Renal cortex interstitium (tissue), 11 donors: ENCODE results near the gene CGNL1. TPM values are rescaled to one million over a fixed set of nuclear protein-coding genes. Genes with fewer than 3 reads are reported as not detected.

ENCODE experiments used
- DNase-seq, 11 donors: peaks; one replicate each; pipeline ENCODE4 v3.0.0-alpha.2; 2013; ENCODE audit warnings: low read depth in 9 of 11, low spot score in 4 of 11; ENCODE audit errors: extremely low read depth in 1 of 11
- polyA plus RNA-seq, 3 donors: library from polyadenylated mRNA; unstranded; fragments of 120-200 nt; gene quantifications; one replicate each; pipeline ENCODE4 v1.2.1, GENCODE V29; 2013; ENCODE audit not compliant: insufficient read length in 3 of 3

The CGNL1 gene
- polyA plus RNA-seq, 3 donors = 65.1 to 70.5 (median 65.3) TPM

DNA sequence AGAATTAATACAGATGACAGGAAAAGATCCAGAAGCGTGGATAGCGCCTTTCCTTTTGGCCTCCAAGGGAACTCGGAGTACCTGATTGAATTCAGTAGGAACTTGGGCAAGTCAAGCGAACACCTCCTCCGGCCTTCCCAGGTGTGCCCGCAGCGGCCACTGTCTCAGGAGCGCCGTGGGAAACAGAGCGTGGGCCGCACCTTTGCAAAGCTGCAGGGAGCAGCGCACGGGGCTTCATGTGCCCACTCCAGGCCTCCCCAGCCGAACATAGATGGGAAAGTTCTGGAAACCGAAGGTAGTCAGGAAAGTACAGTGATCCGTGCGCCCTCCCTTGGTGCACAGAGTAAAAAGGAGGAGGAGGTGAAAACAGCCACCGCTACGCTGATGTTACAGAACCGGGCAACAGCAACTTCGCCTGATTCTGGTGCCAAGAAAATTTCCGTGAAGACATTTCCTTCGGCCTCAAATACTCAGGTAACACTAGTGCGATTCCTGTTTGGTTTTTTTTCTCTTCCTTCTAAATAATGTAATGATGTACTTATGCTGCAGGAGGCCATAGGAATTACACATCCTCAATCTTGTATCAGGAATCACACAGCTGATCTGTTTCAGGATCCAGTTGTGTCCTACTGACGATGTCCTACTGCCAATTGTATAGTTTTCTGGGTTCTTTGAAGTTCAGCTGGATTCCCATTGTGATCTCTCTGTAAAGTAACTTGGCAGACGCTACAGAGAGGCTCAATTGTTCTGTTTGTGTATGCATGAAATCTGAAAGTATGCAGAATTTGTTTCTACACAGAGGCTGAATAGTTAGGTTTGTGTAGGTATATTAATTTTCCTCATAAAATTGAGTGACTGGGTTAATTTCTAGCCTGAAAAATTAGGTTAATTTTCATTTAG lies 63.1 kb downstream of the CGNL1 start:
- DNase-seq = no peak

DNA sequence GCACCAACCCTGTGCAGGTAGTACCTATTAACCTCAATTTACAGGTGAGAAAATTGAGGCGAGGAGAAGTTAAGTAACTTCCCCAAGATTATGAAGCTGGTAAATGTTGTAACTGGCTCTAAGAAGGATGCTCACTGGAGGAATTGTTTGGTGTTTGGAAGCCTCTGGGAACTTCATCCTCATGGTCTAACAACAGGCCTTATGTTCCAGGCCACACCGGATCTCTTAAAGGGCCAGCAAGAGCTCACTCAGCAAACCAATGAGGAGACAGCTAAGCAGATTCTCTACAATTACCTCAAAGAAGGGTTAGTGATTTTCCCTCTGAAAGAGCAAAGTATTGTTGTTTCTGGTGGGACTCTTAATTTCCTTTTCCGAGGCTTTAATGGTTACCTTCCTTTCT lies 63.9 kb downstream of the CGNL1 start:
- DNase-seq = no peak

GRCh38 chr15:57440799-57441198 lies 64.5 kb downstream of the CGNL1 start:
- DNase-seq = no peak

DNA sequence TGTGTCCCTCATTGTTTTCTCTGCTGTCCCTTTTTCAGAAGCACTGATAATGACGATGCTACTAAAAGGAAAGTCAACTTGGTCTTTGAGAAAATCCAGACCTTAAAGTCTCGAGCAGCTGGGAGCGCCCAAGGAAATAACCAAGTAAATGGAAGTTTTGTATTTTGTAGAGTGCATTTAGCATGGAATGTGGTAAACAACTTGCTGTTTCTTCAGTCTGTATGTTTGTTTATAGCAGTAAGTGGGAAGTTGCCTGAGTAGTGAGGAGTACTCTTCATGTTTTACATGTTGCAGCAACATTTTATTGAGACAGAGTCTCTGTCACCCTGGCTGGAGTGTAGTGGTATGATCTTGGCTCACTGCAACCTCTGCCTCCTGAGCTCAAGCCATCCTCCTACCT lies 66.0 kb downstream of the CGNL1 start:
- DNase-seq = no peak

DNA sequence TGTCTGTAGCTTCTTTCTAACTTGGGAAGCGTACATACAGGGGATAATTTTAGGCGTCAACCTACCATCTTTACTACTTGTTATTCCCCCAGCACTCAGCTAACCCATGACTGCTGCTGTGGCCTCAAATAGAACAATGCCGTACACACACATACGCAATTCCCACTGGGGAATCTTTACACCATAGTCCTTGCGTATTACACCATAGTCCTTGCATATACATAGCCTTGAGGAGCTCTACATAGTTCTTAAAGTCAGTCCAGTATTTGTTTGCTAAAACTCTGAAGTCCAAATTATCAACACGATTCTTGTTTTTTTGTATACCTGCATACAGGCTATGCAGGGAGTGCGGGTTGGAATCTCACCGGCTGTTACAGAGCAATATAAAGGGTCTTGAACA lies 67.2 kb downstream of the CGNL1 start:
- DNase-seq = no peak

- no peak for DNase-seq
Measured at GRCh38 chr15:57444877-57445513, 68.7 kb downstream of the CGNL1 start.

- DNase-seq = no peak
Measured at GRCh38 chr15:57445872-57446271, 69.6 kb downstream of the CGNL1 start.

- no peak for DNase-seq
Measured at GRCh38 chr15:57446393-57446792, 70.1 kb downstream of the CGNL1 start.

DNA sequence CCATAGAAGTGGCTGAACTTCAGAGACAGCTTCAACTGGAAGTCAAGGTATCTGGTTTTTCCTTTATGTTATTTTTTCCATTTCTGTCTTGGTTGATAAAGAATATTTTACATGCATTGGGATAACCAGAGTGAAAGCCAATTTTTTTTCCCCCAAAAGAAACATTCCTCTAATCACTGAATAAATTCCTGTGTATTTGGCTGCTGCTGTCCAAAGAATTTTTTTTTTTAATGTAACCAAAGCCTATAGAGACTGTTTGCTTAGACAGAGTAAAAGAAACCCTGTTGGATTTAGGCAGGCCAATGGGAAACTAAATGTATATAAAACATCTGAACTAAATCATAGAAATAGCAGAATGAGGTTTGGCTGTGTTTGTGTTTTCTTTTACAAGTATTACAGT lies 75.2 kb downstream of the CGNL1 start:
- no peak for DNase-seq

DNA sequence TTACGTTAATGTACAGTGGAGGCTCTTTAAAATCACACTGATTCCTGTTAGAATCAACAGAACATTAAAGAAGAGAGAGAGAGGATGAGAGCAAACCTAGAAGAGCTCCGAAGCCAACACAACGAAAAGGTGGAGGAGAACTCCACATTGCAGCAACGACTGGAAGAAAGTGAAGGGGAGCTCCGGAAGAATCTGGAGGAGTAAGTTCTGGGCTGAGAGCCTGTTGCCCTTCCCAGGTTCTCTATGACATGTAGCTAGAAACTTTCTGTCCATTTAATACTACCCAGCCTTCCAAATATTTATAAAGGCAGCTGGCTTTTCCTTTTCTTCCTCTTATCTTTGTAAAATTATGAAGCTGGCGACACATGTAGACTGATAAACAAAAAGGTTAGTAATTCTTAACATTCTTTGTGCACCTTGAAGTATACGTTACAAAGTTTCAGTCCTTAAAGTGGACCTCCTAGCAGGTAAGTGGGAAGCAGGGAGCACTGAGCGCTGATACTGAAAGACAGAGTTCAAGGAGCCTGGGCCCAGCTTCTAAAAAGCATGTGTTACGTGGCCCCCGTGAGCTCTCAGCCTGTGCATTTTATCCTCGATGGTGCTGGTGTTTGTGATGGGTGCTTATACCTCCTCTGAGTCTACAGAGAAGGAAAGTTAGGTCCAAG lies 75.9 kb downstream of the CGNL1 start:
- no peak for DNase-seq

- no peak for DNase-seq
Measured at GRCh38 chr15:57455929-57456328, 79.6 kb downstream of the CGNL1 start.

- no peak for DNase-seq
Measured at GRCh38 chr15:57456559-57456958, 80.3 kb downstream of the CGNL1 start.

DNA sequence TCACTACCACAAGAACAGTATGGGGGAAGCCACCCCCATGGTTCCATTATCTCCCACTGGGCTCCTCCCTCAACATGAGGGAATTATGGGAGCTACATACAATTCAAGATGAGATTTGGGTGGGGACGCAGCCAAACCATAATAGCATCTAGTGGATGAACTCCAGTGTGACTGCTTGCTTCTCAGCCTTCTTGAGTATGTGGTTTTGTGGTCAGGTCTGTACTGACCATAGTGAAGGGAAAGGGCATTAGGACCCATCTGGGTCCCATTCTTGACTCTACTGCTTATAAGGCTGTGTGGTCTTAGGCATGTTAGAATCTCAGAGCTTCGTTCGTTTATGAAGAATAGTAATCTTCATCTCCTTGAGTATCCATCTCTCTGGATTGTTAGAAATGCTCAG lies 81.4 kb downstream of the CGNL1 start:
- DNase-seq = no peak

- DNase-seq = no peak
Measured at GRCh38 chr15:57458356-57458781, 82.1 kb downstream of the CGNL1 start.

GRCh38 chr15:57460208-57460816 lies 84.0 kb downstream of the CGNL1 start:
- DNase-seq = no peak

- DNase-seq = no peak
Measured at GRCh38 chr15:57461541-57461940, 85.2 kb downstream of the CGNL1 start.

DNA sequence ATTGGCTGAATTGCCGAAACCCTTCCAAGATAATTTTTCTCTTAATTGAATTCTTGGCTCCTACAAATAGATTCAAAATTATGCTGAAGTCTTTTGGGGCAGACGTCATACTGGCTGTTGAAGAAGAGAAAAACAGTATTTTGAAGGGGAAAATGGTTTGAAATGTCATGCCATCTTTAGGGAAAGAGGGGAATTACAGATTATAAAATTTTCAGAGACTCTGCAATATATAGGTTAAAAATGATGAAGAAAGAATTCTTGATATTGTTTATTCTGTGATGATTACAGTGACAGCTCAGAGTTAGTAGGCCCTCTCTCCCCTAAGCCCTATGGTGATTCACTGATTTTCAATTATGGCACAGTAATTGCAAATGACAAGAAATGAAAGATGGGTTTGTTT lies 86.1 kb downstream of the CGNL1 start:
- no peak for DNase-seq

DNA sequence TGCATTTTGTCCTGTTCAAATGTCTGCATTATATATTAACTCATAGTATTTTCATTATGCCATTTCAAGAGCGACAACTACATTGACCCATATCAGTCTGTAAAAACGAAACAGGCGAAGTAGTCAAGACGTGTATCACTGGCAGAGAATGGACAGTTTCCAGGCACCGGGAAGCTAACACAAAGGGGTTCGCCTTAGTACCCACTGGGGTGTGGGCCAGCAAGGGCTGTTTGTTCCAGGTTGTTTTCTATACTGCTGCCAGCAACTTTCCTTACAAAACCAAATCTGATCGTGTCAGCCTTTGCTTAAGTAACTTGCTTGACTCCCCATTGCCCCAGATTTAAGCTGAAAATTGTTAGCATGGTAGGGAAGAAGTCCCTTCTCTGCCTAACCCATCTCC lies 87.1 kb downstream of the CGNL1 start:
- no peak for DNase-seq

- DNase-seq = no peak
Measured at GRCh38 chr15:57464480-57464879, 88.2 kb downstream of the CGNL1 start.

DNA sequence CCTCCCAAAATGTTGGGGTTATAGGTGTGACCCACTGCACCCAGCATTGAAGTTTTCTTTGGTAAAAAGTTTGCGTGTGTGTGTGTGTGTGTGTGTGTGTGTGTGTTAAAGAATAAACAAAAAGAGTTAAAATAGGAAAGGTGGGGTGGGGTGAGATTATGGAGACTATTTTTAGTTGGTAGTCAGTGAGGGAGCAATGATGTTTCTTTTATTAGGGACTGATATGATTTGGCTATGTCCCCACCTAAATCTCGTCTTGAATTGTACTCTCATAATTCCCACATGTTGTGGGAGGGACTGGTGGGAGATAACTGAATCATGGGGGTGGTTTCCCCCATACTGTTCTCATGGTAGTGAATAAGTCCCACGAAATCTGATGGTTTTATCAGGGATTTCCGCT lies 92.2 kb downstream of the CGNL1 start:
- no peak for DNase-seq
